Ovary (tissue), 3 donors: Measurements from ENCODE around the gene RXFP2.

Experiments used
- CTCF ChIP-seq, 3 donors: fragments of 450-650 bp in 2 of 3; fragments of 200-600 bp in 1 of 3; IDR thresholded peaks; one replicate each; pipeline versions ENCODE4 v1.5.1 to v1.8.0; 2016 to 2022; ENCODE audit warnings: antibody characterized with exemption in 3 of 3, mild to moderate bottlenecking in 1 of 3
- EP300 ChIP-seq: sonication (generic); formaldehyde crosslinking; IDR thresholded peaks from one replicate; pipeline ENCODE4 v1.6.1; 2017; ENCODE audit warnings: antibody characterized with exemption
- donor health status: DM: no; HTN: no; CAD: no.

- TF ChIP-seq CTCF (IDR thresholded peaks at IDR 0.05) (no peak), EP300 (no peak)
These were observed 53.9 kb downstream of the RXFP2 start for GRCh38 chr13:31793246-31793645.
